Measurements from ENCODE around the gene PDE6A.

- TF ChIP-seq, protein P1, sequence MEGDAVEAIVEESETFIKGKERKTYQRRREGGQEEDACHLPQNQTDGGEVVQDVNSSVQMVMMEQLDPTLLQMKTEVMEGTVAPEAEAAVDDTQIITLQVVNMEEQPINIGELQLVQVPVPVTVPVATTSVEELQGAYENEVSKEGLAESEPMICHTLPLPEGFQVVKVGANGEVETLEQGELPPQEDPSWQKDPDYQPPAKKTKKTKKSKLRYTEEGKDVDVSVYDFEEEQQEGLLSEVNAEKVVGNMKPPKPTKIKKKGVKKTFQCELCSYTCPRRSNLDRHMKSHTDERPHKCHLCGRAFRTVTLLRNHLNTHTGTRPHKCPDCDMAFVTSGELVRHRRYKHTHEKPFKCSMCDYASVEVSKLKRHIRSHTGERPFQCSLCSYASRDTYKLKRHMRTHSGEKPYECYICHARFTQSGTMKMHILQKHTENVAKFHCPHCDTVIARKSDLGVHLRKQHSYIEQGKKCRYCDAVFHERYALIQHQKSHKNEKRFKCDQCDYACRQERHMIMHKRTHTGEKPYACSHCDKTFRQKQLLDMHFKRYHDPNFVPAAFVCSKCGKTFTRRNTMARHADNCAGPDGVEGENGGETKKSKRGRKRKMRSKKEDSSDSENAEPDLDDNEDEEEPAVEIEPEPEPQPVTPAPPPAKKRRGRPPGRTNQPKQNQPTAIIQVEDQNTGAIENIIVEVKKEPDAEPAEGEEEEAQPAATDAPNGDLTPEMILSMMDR (conservative IDR thresholded peaks at IDR 0.05; ENCODE audit: low read length), result no peak
- no peak for TF ChIP-seq EZH2phosphoT487 (IDR thresholded peaks at IDR 0.05; ENCODE audit: borderline replicate concordance)
Measured at GRCh38 chr5:149849966-149850910, 94.4 kb downstream of the PDE6A start.

Data from Loucy (cell line).